ENCODE measurements around the gene DNM3. TPM values are rescaled to one million over a fixed set of nuclear protein-coding genes. Genes with fewer than 3 reads are reported as not detected.
A peak's percentile ranks its signal among the peaks of the same experiment; 100 is the strongest.

DNM3 gene
- total and polyA plus RNA-seq, 2 of the 8 experiments (the other 6 are each of a cell fraction or from before 2014, with no cell fraction given), result 2.0 to 8.5 TPM

- Histone ChIP-seq H2BK12ac (ENCODE audit: low read depth, low read length) (no peak overlapping the region), H3K4ac (replicated peaks; ENCODE audit: insufficient read length, low read depth, low read length) (peak overlapping the region; percentile 29), H3K4me1 (replicated peaks in 1 of 4; ENCODE audit: control insufficient read depth in 3 of 4, insufficient read depth in 4 of 4, low read length in 3 of 4) (no peaks in the 10 kb centered on the region), H4K5ac (ENCODE audit: insufficient read length, low read depth, low read length) (no peak overlapping the region), H3K79me2 (ENCODE audit: control insufficient read depth in 1 of 2, insufficient read depth in 2 of 2, low read length in 2 of 2) (no peaks in the 10 kb centered on the region), H3K4me2 (ENCODE audit: insufficient read depth in 1 of 2, low read depth in 2 of 2, low read length in 2 of 2) (no peak overlapping the region), H2AK5ac (ENCODE audit: low read depth, low read length) (no peak overlapping the region), H2AFZ (ENCODE audit: low read length) (no peak overlapping the region), H3K23ac (ENCODE audit: insufficient read length) (no peak overlapping the region), H3K27ac (ENCODE audit: low read depth, low read length) (no peak overlapping the region), H2BK120ac (replicated peaks; ENCODE audit: low read depth, low read length) (no peak overlapping the region), H3K9me3 (ENCODE audit: insufficient read depth in 2 of 2, low read depth in 1 of 2, low read length in 1 of 2) (no peaks in the 10 kb centered on the region), H3K56ac (replicated peaks; ENCODE audit: insufficient read length, low read depth, low read length) (no peak overlapping the region), H2BK5ac (ENCODE audit: low read depth, low read length) (no peak overlapping the region), H3K14ac (ENCODE audit: insufficient read length) (no peak overlapping the region), H4K91ac (replicated peaks; ENCODE audit: insufficient read length, low read length) (no peak overlapping the region), H3K23me2 (ENCODE audit: low read depth, low read length) (no peaks in the 10 kb centered on the region), H3K36me3 (ENCODE audit: control insufficient read depth in 2 of 4, insufficient read depth in 4 of 4, low read length in 3 of 4) (no peaks in the 10 kb centered on the region), H3K18ac (ENCODE audit: extremely low read depth, low read length) (no peak overlapping the region), H2BK15ac (ENCODE audit: low read length) (no peak overlapping the region), H4K20me1 (replicated peaks in 1 of 2; ENCODE audit: control insufficient read depth in 1 of 2, insufficient read depth in 2 of 2, low read length in 2 of 2) (no peaks in the 10 kb centered on the region), H3K4me3 (ENCODE audit: extremely low read depth in 1 of 4, insufficient read depth in 2 of 4, low read depth in 3 of 4, low read length in 4 of 4) (no peak overlapping the region), H3K9ac (replicated peaks in 1 of 4; ENCODE audit: extremely low read depth in 1 of 4, low read depth in 3 of 4, low read length in 3 of 4) (no peak overlapping the region), H2BK20ac (ENCODE audit: low read length) (no peak overlapping the region), H3K79me1 (ENCODE audit: low read depth, low read length) (no peaks in the 10 kb centered on the region), H3K27me3 (replicated peaks in 1 of 4; ENCODE audit: control insufficient read depth in 3 of 4, extremely low read depth in 1 of 4, insufficient read depth in 3 of 4, low read length in 3 of 4) (no peaks in the 10 kb centered on the region), H4K8ac (ENCODE audit: extremely low read depth, insufficient read depth, low read length) (no peak overlapping the region)
- POLR2A ChIA-PET (ENCODE audit: partially characterized antibody), result no interaction called here
- FAIRE-seq (peak; percentile 7), DNase-seq (ENCODE audit: low read depth in 1 of 2, low spot score in 2 of 2) (no peak)
- TF ChIP-seq RAD21 (IDR thresholded peaks at IDR 0.05 in 1 of 2, conservative IDR thresholded peaks at IDR 0.05 in 1 of 2; ENCODE audit: low read depth in 2 of 2, low read length in 2 of 2), result no peak
- CTCF ChIA-PET (ENCODE audit: partially characterized antibody), result interaction anchor here (0.6 to 1.0 kb wide), 2 partner anchors 459 to 627 kb away, joined by 3 read pairs; no protein-coding TSS in a partner anchor
- WGBS, 2 experiments (ENCODE audit: extremely low coverage in 1 of 2, insufficient coverage in 1 of 2, insufficient read length in 1 of 2, insufficient replicate concordance in 2 of 2, low coverage in 1 of 2, low lambda C conversion rate in 2 of 2, missing lambda C conversion rate in 1 of 2), result 81% methylated on average over 5 of the region's 5 CpGs; no CpG with 5 or more reads in 1 of the 2 experiments
Measured at GRCh38 chr1:172269084-172269483, 427.8 kb downstream of the DNM3 start.

Data from H1 (cell line).